Activated CD4-positive, CD25-positive, alpha-beta regulatory T cell treated with anti-CD3 and anti-CD28 coated beads, Interleukin-2, amount 50 U/mL, for 72 hours (primary cell): ENCODE data around the gene PALLD.
"Not testable (repeated sequence)": the region's sequence is repeated elsewhere in the genome, so short reads cannot be mapped to it uniquely, and the experiment has no call there.

Experiments used
- DNase-seq: peaks from one replicate; pipeline ENCODE4 v3.0.0; 2021

The PALLD gene

DNA sequence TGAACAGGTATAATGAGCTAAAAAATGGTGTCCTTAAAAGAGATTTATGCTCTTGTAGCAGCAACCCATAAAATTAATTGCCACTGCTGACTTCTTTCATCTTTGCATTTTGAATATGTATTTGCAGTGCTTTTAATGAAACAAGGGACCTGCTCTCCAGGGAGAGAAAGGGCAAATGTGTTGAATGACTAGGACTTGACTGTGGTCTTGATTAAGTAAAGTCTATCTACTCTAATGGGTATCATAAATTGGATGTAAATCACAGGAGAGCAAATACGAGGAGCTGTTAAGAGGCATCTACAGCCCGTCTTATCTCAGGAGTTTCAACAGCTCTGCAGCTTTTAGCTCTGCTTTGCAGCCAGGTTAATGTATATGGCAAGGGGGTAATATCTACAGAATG is 216.4 kb downstream of the PALLD start:
- DNase-seq, result no peak

DNA sequence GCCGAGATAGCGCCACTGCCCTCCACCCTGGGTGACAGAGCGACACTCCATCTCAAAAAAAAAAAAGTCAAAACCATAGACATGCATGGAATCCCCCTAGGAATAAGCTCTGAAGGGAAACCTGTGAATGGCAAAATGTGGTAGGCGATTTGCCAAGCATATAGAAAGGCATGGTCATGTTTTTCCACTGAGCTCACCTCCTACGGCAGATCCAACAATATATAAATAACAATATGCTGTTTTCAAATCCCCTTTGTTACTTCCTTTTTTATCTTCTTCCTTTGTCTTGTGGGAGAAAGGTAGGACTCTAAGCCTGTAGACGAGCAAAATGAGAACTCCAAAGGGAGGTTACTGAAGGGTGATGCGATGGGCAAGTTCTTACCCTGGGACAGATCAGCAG is 219.0 kb downstream of the PALLD start:
- no peak for DNase-seq

DNA sequence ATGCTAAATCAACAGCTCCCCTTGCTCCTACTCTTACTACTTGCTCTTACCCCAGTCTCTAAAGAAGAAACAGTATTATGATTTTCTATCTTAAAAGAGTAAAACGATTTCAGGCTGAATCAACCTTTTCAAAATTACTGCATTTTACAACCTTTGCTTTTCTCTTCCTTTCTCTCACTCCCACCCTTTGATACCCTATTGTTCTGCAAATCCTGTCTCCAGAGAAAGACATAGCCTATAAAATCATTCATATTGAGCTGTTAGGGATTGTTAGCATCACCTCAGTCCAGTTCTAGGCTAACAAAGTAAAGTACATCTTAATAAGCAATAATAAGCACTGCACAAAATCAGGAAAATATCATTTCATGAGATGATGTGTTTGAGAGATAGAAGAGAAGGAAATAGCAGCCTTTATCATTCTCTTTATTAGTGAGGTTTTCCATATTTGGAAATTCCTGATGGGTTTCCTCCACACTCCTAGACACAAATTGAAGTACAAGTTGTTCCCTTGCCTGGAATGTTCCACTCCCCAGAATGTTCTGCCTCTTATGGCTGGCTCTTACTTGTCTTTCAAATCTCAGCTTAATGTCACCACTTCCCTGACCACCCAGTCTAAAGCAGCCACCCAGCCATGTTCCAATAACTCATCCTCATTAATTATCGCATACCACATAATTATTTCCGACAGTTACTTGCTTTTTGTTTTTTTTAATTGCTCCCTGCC is 219.7 kb downstream of the PALLD start:
- no peak for DNase-seq

DNA sequence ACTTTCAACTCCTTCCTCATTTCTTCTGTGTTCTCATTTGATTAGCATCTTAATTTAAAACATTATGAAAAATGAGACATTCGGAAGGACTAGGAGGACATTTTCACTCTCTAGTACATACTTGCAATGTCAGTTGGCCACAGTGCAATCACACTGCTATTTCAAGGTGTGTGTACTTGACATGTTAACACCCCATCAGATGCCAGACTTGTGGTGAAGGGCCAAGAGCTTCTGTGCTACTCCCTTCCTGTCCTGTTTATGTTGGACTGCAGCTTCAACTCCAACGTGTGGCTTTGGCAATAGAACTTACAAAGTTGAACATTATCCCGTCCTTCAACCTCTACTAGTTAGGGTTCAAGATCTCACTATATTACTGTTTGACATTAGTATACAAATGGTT is 221.0 kb downstream of the PALLD start:
- no peak for DNase-seq

DNA sequence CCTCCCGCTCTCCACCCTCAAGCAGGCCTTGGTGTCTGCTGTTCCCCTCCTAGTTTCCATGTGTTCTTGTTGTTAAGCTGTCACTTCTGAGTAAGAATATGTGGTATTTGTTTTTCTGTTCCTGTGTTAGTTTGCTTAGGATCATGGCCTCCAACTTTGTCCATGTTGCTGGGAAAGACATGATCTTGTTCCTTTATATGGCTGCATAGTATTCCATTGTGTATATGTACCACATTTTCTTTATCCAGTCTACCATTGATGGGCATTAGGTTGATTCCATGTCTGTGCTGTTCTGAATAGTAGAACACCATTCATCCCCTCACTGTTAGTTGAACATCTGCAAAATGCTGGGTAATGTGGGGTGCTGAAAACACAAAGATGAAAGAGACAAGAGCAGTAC is 222.9 kb downstream of the PALLD start:
- DNase-seq, result no peak

DNA sequence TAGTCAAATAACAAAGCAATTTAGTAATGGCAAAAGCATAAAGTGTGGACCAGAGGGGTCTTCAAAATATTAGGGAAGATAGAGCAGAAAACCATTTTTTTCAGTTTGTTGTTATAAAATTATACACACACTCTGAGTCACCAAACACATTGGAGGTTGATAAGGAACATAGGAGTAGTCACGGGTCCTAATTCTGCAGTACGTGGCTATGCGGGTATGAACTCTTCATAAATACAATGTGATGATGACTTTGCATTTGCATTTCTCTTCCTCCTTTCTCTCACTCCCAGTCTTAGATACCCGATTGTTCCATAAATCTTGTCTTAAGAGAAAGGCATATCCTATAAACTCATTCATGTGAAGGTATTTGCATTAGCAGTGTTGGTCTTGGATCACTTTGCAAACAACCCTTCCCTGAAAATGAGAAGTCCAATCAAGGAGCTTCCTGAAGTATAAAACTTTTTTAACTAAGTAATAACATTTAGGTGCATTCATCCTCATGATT is 223.6 kb downstream of the PALLD start:
- no peak for DNase-seq

DNA sequence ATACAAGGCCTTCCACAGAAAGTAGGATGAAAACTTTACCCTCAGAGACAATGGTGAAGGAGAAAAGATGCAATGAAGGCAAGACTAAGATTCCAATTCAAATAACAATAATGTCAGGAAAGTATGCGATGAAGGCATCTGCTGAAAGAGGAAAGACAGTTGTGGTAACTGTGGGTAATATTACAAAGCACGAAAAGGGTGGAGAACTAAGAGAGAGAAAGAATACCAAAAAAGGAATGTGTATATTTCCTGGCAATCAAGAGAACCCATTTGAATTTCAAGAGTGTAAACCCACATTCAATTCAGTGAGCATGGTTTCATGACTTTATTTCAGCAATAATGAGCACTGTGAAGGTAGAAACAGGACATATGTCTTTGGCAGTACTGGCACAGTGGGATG is 225.5 kb downstream of the PALLD start:
- no peak for DNase-seq

DNA sequence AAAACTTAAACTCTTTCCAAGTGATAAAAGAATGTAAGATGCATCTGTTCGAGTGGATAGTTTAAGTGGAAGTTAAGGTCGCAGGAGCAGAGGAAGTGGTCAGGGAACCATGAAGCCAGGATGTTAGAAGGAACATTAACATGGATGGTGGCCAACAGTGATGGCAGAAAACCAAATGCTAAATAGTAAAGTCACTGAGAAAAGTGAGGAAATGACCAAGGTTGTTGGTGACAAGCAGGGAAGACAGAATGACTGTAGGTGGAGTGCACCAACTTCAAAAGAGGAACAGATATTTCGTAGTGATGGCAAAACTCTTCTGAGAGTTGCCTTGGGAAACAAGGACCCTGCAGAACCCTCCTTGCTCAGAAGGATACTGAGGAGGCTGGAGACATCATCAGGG is 226.2 kb downstream of the PALLD start:
- no peak for DNase-seq

DNA sequence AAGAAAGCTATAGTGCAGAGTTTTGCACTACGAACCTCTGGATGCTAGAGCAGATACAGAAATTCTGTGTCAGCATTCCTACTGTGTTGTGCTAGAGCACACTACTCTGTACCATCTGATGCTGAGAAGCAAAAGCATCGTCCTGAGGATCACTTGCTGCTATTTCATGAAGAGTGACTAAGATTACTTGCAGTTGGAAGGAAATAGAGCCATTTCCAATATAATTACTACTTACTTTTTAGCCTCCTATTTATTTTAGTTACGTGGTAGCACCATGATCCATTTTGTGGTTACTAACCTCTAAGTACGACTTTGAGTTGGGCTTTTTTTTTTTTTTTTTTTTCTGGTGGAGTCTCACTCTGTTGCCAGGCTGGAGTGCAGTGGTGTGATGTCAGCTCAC is 226.7 kb downstream of the PALLD start:
- DNase-seq, result no peak

DNA sequence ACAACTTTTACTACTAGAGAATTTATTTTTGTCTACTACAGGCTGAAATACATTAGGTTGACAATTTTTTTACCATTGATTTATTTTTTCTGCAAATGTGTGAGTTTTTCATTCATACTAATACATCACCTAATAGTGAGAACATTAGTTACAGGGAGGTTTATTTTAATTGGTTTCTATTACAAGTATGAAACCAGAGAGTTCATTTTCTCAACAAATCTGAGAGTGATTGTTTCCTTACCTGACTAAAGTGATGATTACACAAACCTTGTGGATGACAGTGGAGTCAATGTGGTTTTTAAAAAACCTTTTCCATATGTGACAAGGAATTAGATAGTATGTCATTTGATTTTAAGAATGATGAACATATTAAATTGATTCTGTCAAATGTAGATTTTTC is 227.4 kb downstream of the PALLD start:
- no peak for DNase-seq

DNA sequence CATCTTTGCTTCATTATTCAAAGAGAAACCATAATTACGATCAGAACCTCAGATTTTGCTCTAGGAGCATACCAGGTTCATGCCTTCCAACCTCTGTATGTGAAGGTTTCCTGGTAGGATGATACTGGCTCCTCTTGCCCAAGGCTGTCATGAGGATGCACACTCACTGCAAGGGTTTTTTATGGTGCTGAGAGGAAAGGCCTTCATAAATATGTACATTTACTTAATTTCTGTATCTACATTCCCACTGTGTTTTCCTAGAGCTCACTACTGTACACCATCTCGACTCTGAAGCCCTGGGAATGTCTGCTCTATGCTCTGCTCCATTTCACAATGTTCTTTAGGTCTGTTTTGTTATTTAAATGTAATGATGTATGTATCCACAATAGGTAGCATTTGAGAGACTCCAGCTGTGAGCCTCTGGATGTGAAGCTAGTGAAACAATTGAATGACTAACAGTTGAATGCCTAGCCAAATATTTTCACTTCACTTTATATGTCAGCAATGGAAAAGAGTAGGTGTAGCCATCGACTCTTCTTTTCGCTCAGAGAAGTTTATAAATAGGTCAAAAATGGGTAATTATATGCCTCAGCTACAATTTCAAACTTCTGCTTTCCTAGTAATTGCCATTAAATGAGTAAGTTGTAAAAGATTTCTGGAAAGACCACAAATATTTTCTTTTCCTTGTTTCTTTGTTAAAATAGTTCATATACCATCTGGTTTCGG is 228.0 kb downstream of the PALLD start:
- no peak for DNase-seq

DNA sequence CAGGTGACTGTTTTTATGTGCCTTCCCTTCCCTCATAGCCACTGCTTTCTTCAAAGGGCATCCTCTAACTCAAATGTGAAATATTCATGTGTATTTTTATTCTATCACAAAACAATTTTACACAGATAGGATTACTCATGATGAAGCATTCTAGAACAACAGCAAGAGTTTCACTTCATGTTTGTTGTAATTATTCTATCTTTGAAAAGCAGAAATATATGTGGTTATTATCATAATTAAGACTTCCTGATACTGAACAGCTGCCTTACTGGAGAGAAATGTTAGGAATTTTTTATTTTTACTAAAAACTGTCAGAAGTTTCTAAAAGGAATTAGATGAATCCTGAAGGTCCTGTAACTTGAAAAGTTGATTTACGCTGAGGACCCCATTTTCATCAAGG is 229.1 kb downstream of the PALLD start:
- DNase-seq, result no peak

DNA sequence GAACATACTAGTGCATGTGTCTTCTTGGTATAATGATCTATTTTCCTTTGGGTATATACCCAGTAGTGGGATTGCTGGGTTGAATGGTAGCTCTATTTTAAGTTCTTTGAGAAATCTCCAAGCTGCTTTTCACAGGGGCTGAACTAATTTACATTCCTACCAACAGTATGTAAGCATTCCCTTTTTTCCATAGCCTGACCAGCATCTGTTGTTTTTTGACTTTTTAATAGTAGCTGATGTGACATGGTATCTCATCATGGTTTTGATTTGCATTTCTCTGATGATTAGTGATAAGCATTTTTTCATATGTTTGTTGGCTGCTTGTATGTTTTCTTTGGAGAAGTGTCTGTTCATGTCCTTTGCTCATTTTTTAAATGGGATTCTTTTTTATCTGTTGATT is 230.3 kb downstream of the PALLD start:
- DNase-seq, result not testable (repeated sequence)

DNA sequence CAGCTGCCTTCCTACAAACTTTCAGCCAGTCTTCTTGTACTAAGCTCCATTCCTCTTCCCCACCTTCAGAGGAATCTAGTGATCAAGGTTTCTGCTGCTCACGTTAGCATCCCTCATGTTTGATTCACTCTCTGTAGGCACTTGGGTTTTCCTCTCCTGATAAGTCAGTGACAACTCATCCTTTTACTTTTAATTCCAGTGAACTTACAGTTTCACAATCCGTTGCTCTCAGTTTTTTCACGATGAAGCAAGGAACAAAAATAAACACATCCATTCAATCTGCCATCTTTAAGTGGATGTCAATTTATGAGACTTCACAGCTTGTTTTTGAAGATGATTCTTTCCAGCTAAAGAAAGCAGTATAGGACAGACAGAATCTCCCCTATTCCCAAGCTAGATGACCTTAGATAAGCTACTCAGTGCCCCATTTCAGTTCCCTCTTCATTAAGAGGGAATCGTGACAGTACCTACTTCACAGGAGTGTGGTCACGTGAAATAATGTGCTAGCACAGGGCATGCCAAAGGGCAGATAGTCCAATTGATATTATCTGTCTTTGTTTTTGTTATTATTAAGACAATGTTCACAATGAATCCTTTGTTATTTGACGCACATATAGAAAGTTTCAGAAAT is 234.3 kb downstream of the PALLD start:
- DNase-seq, result no peak

DNA sequence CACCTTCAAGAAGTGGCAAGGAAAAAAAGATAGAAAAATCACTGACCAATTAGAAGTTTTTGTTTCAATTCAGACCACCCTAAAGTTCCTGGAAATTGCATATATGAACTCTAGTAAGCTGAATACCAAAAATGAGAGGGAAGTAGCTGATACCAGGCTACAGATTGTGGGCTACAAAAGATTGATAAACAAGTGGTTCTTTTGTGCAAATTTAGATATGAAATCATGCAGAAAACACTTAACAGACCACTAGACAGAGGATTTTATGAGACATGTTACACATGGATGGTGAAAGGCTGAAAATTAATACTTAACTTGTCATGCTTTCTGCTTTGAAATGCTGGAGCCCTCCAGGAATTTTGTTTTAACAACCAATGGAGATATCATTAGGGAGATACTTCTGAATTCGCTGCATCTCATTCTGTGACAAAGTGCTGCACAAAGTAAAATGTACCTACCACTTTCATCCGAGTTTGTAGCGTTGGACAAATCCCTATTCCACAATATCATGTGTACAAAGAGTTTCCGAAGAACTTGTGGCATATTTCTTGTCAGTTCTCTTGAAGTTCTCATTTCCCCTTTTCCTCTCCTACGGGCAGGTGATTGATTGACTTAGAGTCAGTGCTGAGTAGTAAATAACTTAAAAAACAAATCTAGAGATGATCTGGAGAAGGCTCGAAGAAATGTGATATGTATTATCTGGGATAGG is 235.0 kb downstream of the PALLD start:
- no peak for DNase-seq

DNA sequence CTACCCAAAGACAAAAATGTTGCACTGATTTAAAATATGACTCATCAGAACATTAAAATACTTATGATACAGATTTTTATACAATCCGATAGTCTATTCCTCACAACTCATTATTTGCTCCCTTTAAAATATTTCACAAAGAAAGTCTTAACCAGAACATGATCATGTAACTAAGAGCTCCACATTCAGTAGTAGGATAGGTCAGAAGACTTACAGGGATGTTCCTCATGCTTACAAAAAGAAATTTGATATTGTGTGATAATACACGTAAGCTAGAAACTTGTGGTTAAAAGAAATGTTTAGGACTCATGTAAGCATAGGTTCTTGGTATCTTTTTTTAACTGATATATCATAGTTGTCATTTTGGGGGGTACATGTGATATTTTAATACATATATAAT is 235.9 kb downstream of the PALLD start:
- no peak for DNase-seq

DNA sequence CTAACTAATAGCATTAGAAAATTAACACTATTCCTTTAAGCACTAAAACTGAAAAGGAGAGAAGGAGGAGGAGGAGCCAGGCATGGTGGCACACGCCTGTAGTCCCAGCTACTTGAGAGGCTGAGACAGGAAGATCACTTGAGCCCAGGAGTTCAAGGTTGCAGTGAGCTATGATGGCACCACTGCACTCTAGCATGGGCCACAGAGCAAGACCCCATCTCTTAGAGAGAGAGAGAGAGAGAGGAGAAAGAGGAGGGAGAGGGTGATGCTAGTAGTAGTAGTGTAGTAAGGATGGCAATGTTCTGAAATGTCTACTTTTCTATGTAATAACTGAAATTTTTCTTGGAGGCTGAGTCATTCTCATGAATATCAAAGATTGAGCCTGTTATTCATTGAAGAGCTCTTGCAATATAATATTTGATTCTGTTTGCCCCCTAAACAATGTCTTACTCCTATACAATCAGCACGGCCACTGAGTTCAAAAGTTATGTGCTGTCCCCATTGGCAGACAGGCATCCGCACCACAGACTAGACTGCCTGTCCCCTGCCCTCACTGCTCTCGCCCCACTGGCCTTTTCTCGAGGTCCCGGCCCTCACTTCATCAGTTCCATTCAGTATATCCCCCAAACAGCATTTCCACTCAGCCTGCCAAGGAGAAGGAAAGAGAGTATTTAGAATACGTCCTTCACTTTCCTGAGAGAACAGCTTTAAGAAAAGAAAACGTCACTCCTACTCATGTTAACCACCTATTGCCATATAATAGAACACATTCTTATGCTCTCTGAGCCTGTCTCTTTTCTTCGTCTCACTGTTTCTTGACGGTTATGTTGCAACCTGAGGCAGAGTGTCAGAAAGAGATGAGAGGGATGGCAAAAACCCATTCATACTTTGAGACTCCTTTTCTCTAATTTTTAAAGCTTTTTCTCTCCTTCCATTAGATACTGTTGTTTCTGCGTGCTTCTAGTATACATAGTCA is 238.1 kb downstream of the PALLD start:
- DNase-seq, result no peak

DNA sequence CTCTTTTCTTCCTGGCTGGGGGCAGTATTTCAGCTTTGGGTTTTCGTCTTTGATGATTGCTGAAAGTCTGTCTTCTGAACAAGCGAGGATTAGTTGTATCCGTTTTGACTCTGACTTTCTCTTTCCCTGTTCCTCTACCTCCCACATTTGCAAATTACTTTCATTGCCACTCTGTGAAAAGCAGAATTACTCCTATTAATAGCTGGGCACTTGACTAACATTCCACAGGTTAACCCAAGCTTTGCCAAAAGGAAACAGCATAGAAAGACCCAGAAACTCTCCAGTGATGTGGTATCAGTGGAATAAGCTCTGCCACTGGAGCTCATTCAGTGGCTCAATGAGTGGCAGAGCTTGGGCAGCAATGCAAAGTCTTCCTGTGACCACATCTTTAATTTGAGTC is 238.9 kb downstream of the PALLD start:
- DNase-seq, result no peak

DNA sequence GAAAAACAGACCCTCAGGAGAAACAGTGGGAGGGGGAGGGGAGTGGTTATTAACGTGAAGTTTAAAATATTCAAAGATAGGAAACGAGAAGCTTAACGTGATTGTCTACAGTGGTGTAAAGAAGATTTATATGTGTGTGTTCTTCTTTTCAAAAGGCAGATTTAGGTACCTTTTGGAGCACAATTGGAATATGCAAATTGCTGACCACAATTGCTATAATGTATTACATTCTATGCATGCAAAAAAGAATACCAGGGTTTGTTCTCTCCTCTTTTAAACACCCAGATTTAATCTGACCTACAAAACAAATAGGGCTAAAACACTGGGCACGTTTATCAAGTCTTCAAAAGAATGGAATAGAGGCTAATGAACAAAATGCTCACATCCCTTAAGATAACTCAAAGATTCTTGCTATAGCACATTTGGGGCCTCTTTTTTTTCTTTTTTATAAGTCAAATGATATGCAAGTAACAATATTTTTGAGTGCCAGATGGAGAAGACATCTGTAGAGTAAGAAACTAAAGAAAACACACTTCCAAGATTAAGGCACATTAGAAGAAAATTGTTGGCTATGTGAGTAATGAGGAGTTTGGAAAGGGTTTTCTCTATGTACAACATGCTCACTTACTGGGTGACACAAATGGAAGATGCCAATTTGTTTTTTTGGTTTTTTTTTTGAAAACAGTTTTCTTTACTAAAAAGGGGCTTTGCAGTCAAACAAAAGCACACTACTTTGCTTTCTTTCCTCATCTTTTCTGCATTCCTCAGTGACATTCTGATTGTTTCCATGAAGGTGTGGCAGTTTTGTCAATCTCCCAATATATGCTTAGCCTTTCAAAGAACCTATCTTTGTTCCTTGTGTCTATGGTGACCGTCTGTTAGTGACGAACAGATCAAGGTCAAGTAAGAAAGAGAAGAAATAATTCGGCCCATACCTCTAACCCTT is 240.3 kb downstream of the PALLD start:
- DNase-seq, result no peak

DNA sequence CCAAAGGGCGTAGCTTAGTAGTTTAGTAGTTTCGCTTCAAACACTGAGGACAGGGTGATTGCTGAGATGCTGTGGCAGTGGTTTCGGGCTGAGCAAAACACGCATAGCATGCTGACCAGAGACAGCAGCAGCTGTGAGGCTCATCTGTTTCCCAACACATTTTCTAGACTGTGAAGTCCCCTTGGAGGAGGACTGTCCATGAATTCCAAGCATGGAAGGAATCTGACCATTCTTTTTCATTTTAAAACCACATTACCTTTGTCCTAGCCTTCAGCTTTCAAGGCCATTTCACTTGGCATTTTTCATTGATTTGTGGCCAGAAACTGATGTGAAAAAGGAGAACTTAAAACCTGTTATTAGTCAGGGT is 240.9 kb downstream of the PALLD start:
- DNase-seq, result no peak

DNA sequence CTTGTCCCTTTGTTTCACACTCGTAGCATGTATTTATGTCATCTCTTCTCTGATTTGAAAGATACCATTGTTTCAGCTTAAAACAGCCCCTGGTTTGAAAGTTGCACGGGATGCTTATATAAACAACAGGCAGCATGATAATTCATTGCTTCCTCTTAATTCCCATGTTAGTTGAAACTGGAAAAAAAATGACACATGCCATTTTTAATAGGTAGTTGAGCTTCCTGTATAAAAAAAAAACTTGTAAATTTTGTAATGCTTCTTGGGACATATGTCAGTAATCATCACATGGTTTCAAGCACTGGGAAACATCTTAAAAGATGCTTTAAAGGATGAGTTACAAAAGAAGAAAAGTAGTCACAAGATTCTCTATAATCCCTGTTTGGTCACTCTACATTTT is 243.0 kb downstream of the PALLD start:
- no peak for DNase-seq
